GM18870 (cell line): Measurements from ENCODE around the gene SORCS1.
A peak's percentile ranks its signal among the peaks of the same experiment; 100 is the strongest.

Source experiments
- ATAC-seq: cut with Tn5 transposase; IDR thresholded peaks from one replicate; pipeline ENCODE4 v1.9.1; 2021; ENCODE audit warnings: moderate library complexity; ENCODE audit not compliant: unreplicated experiment

Gene SORCS1

DNA sequence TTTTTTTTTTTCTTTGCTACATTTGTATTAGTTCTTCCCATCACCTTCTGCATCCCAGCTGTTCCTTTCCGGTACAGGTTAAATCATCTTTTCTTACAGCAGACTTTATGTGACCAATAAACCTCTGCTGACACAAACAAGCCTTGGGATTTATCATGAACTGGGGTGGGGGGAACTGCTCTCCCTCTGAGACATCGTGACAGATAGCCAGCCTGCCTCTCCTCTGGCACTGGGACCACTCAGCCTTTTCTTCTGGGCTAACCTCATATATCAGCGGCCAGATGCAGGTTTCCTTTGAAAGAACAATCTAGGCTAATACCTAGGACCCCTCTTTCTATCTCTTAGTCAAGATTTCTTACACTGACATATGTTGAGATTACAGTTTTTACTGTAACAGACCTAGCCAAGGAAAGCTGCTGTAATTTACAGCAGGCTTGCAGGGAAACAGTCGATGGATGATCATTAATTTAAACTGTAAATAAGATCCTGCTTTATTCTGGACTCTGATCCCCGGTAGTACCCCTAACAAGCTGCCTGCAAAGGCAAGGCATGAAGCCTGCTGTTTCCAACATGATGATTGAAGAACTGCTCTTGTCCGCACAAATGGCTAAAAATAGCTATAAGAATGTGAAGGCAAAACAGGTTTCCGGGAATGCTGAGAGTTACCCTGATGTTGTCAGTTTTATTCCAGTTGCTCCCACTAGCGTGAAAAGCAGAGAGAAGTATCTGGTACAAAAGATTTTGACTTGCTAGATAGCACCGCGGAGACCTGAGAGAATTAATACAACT, 338.7 kb downstream of the SORCS1 start:
- ATAC-seq = no peak

GRCh38 chr10:106820579-106820978, 343.9 kb downstream of the SORCS1 start:
- ATAC-seq = no peak

- no peak for ATAC-seq
Measured at GRCh38 chr10:106819490-106819889, 345.0 kb downstream of the SORCS1 start.

DNA sequence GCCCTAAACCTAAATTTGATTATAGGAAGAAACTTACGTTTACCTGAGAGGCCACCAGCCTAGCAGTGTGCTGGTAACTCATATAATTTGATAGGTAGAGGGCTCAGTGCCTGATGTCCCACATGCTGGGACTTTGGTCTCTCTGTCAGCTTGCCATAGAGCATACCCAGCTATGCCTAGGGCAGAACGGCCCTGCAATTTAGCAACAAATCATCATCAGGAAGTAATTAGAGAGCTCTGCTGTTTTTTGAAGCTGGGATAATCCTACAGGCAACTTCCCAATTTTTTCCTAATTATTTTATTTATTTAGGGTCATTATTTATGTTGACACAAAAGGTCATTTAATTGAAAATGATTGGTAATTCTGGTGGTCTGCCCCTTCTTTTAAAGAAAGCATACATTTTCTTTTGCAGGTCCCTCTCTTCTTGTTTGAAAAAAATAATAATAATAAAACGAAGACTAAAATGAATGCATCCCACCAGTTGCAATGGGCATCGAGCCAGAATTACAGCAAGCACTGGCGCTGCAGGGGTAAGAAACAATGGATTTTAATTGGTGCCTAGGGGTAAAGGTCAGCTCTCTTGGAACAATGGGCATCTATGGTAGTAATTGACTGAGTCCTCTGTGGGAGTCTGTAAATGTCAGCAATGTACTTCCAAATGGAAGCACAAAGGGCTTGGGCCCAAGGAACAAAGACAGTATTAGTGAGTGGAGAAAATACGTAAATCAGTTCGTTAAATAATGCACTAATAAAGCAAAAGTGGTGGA, 348.0 kb downstream of the SORCS1 start:
- ATAC-seq = no peak

DNA sequence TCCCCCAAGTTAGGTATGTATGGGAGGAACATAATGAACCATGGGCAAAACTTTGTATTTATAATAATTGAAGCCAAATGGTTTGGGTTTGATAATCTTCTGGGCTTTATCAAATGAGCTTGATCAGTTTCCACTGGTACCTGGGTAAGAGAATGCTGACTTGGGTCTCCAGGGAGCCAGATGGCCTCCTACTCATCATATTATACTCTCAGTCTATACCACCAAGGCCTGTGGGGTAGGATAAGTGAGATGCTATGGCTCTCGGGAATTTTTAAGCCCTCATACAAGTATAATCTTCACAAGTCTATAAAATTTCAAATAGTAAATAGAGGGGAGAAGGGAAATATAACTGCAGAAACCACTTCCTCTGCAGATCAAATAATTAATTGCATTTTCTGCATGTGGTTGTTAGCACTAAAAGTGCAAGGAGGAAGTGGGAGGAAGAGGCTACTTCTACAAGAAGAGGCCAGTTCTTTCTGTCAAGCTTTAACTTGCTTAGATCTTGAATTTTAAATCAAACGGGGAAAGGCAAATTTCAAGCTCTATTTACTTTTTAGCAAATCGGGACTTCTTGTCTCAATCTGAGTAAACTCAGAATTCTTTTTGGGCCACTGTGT, 349.0 kb downstream of the SORCS1 start:
- ATAC-seq = peak; percentile 46

GRCh38 chr10:106804992-106805582, 359.4 kb downstream of the SORCS1 start:
- no peak for ATAC-seq

- ATAC-seq = no peak
Measured at GRCh38 chr10:106802949-106803348, 361.6 kb downstream of the SORCS1 start.

GRCh38 chr10:106799776-106800175, 364.7 kb downstream of the SORCS1 start:
- ATAC-seq = no peak

- ATAC-seq = peak; percentile 95
Measured at GRCh38 chr10:106795619-106796018, 368.9 kb downstream of the SORCS1 start.

DNA sequence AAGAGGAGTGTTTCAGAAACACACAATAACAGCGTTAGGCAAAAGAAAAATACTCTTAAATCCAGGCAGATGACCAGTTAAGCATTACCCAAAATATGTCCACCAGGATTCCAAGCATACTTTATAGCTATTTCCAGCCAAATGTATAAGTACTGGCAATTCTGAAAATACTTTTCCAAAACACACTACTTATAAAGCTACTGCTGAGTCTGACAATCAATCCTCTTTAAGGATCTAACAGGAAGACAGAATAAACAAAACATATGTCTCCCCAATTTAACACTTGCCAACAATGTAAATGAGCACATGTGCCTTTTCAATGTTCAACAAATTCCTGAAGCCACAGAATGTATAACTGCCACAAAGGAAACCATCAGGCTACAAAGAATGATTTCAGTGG, 370.9 kb downstream of the SORCS1 start:
- ATAC-seq = no peak

- no peak for ATAC-seq
Measured at GRCh38 chr10:106789623-106790022, 374.9 kb downstream of the SORCS1 start.

DNA sequence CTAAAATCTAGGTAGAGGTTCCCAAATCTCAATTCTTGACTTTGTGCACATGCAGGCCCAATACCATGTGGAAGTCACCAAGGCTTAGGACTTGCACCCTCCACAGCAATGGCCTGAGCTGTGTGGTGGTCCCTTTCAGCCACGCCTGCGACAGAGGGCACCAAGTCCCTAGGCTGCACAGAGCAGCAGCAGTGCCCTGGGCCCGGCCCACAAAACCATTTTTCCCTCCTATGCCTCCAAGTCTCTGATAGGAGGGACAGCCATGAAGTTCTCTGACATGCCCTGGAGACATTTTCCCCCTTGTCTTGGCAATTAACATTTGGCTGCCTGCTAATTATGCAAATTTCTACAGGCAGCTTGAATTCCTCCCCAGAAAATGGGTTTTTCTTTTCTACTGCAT, 375.5 kb downstream of the SORCS1 start:
- no peak for ATAC-seq

- no peak for ATAC-seq
Measured at GRCh38 chr10:106785528-106785927, 379.0 kb downstream of the SORCS1 start.

DNA sequence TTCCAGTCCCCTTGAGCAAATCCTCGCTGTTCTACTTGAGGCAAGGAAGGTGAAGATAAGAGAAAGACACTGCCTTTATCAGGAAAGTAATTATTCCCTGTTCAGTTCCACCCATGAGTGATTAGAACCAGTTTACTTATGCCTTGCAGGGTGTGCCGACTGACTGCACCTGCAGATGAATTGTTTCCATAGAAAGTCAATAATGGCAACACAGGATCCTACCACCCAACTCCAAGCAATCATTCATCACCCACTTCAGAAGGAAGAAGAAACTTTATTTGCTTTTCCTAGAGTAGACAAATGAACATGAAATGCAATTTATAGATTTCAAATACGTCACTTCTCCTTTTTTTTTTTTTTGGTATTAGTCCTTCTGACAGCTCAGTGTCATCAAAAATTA, 383.9 kb downstream of the SORCS1 start:
- ATAC-seq = no peak

DNA sequence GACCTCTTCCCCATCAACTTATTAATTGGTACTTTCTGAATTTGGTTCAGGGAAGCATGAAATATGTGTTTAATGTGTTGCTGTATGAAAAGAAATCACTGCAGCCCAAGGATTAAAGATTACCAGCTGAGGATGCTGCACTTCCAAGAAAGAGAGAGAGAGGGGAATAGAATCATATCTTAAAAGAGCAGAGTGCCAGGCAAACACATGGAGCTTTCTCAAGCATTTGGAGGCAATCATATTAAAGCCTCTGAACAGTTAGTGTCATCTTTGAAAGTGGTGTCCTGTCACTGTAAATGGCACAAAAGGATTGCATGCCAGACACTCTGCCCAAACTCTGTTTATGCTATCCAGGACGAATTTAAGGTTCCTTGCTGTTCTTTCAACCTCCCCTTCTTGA, 386.7 kb downstream of the SORCS1 start:
- ATAC-seq = no peak

- no peak for ATAC-seq
Measured at GRCh38 chr10:106775127-106775526, 389.4 kb downstream of the SORCS1 start.

DNA sequence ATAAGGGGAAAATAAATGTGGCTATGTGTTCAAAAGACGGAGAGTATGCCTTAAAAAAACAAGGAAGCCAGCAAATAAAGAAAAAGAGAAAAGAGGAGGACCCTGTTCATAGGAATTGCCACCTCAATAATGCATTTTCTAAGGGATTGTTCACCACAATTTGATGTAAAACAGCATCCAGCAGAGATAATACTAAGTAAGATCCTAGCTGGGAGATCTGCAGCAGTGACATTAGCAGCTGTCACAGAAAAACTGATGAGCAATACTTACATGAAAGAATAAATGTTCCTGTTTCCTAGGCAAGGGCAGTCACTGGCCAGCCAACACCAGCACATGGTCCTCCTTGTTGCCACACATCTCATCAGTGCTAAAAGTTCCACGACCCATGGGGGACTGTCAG, 391.5 kb downstream of the SORCS1 start:
- no peak for ATAC-seq

GRCh38 chr10:106771154-106771553, 393.4 kb downstream of the SORCS1 start:
- no peak for ATAC-seq

- no peak for ATAC-seq
Measured at GRCh38 chr10:106768204-106768603, 396.3 kb downstream of the SORCS1 start.

- no peak for ATAC-seq
Measured at GRCh38 chr10:106765928-106766327, 398.6 kb downstream of the SORCS1 start.

DNA sequence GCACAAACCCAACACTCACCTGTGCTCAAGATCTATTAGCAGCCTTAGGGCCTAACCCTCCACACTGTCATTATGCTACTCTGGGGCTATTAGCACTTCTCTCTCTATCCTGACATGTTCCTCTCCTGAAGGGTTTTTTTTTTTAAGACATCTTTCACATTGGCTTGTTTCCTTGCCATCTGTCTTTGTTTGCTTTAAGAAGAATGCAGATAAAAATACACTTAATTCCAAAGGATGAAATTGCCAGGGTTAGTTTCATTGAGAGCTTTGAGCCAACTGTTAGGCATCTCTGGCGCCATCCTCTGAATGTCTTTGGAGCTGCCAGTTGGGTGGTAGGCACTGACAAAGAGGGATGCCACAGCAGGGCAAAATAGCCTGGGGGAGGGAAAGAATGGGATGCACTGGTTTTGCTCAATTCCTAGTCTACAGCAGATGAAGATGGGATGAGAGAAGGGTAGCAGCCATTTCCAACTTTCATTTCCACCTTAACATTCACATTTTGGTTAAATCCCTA, 399.2 kb downstream of the SORCS1 start:
- ATAC-seq = no peak
